HEK293 (cell line): Measurements from ENCODE around the gene ZNF775.
A peak's percentile ranks its signal among the peaks of the same experiment; 100 is the strongest.

Source experiments
- CTCF ChIA-PET: fragments of 350-600 bp; formaldehyde crosslinking; extraction: SDS; loops from one replicate; lab custom pipeline; 2021; ENCODE audit warnings: antibody characterized with exemption; lab: Yijun Ruan, JAX
- POLR2A ChIA-PET: fragments of 300-600 bp; formaldehyde crosslinking; extraction: SDS; loops from one replicate; lab custom pipeline; 2020; ENCODE audit warnings: antibody characterized with exemption, inconsistent platforms; lab: Yijun Ruan, JAX
- H3K27ac ChIP-seq: fragments of 200-500 bp; sonication (Bioruptor generic); 2 replicates; pipeline ENCODE4 v1.5.1; 2014; ENCODE audit warnings: low read depth, low read length, control low read depth, inconsistent platforms; ENCODE audit errors: extremely low read depth
- H3K36me3 ChIP-seq, 2 experiments: fragments of 200-500 bp in 1 of 2; sonication (Bioruptor generic) in 1 of 2; 1 replicate in 1 of 2; 2 replicates in 1 of 2; pipeline ENCODE4 v1.5.1; 2014 to 2017; ENCODE audit warnings: inconsistent platforms in 2 of 2, low read length in 2 of 2; ENCODE audit not compliant: control insufficient read depth in 2 of 2, insufficient read depth in 1 of 2
- H3K4me1 ChIP-seq: fragments of 200-500 bp; sonication (Bioruptor generic); 2 replicates; pipeline ENCODE4 v1.5.1; 2014; ENCODE audit warnings: mild to moderate bottlenecking, low read length, inconsistent platforms; ENCODE audit not compliant: control insufficient read depth, insufficient read depth
- H3K4me3 ChIP-seq: 2 replicates; pipeline ENCODE4 v1.5.1; 2011; ENCODE audit warnings: low read depth, mild to moderate bottlenecking, control low read depth, low read length, moderate library complexity
- H3K9me3 ChIP-seq: fragments of 200-500 bp; sonication (Bioruptor generic); 2 replicates; pipeline ENCODE4 v1.5.1; 2014; ENCODE audit warnings: low read depth, low read length, inconsistent platforms; ENCODE audit not compliant: control insufficient read depth, insufficient read depth
- GLI2 ChIP-seq: fragments of 450-650 bp; formaldehyde crosslinking; IDR thresholded peaks from 2 replicates; pipeline ENCODE4; 2017; ENCODE audit warnings: missing biosample characterization, missing genetic modification characterization, low read depth, borderline replicate concordance
- IKZF3 ChIP-seq: fragments of 450-650 bp; IDR thresholded peaks from 2 replicates; pipeline ENCODE4 v1.5.0; 2018; ENCODE audit warnings: missing biosample characterization, mild to moderate bottlenecking, missing genetic modification characterization, moderate library complexity
- KLF8 ChIP-seq: fragments of 450-650 bp; formaldehyde crosslinking; IDR thresholded peaks from 2 replicates; pipeline ENCODE4 v1.5.1; 2016; ENCODE audit warnings: missing biosample characterization, missing genetic modification characterization
- PRDM1 ChIP-seq: fragments of 450-650 bp; formaldehyde crosslinking; IDR thresholded peaks from 2 replicates; pipeline ENCODE4; 2016; ENCODE audit warnings: missing biosample characterization, missing genetic modification characterization
- PRDM2 ChIP-seq: fragments of 450-650 bp; formaldehyde crosslinking; IDR thresholded peaks from 2 replicates; pipeline ENCODE4 v1.5.1; 2016; ENCODE audit warnings: missing biosample characterization, missing genetic modification characterization, borderline replicate concordance
- SCRT2 ChIP-seq: fragments of 450-650 bp; formaldehyde crosslinking; IDR thresholded peaks from 2 replicates; pipeline ENCODE4 v1.5.1; 2016; ENCODE audit warnings: missing biosample characterization, missing genetic modification characterization
- ZNF112 ChIP-seq: fragments of 450-650 bp; formaldehyde crosslinking; IDR thresholded peaks from 2 replicates; pipeline ENCODE4 v1.5.0; 2017; ENCODE audit warnings: missing biosample characterization, missing genetic modification characterization
- ZNF223 ChIP-seq: fragments of 450-650 bp; formaldehyde crosslinking; IDR thresholded peaks from 2 replicates; pipeline ENCODE4 v1.5.1; 2016; ENCODE audit warnings: missing biosample characterization, missing genetic modification characterization
- ZNF292 ChIP-seq: fragments of 450-650 bp; formaldehyde crosslinking; IDR thresholded peaks from 2 replicates; pipeline ENCODE4 v1.5.1; 2016; ENCODE audit warnings: low read depth, missing biosample characterization, missing genetic modification characterization, borderline replicate concordance
- ZNF37A ChIP-seq: fragments of 450-650 bp; IDR thresholded peaks from 2 replicates; pipeline ENCODE4 v1.5.1; 2018; ENCODE audit warnings: missing biosample characterization, missing genetic modification characterization
- ZNF404 ChIP-seq: fragments of 450-650 bp; formaldehyde crosslinking; IDR thresholded peaks from 2 replicates; pipeline ENCODE4 v1.5.1; 2017; ENCODE audit warnings: missing biosample characterization, missing genetic modification characterization
- ZNF501 ChIP-seq: fragments of 450-650 bp; formaldehyde crosslinking; IDR thresholded peaks from 2 replicates; pipeline ENCODE4 v1.5.1; 2016; ENCODE audit warnings: missing biosample characterization, missing genetic modification characterization
- ZNF548 ChIP-seq: fragments of 450-650 bp; formaldehyde crosslinking; IDR thresholded peaks from 2 replicates; pipeline ENCODE4 v1.5.1; 2016; ENCODE audit warnings: missing biosample characterization, missing genetic modification characterization
- ZNF623 ChIP-seq: fragments of 450-650 bp; formaldehyde crosslinking; IDR thresholded peaks from 2 replicates; pipeline ENCODE4 v1.5.1; 2016; ENCODE audit warnings: missing biosample characterization, missing genetic modification characterization
- ZNF629 ChIP-seq: fragments of 450-650 bp; formaldehyde crosslinking; IDR thresholded peaks from 2 replicates; pipeline ENCODE4 v1.5.1; 2017; ENCODE audit warnings: missing biosample characterization, missing genetic modification characterization
- ZSCAN23 ChIP-seq: fragments of 450-650 bp; formaldehyde crosslinking; IDR thresholded peaks from 2 replicates; pipeline ENCODE4 v1.5.1; 2016; ENCODE audit warnings: missing biosample characterization, missing genetic modification characterization
- ZSCAN5A ChIP-seq: fragments of 450-650 bp; formaldehyde crosslinking; IDR thresholded peaks from 2 replicates; pipeline ENCODE4 v1.5.1; 2016; ENCODE audit warnings: missing biosample characterization, missing genetic modification characterization
- TF ChIP-seq, protein P1 (sequence below): fragments of 450-650 bp; formaldehyde crosslinking; IDR thresholded peaks from 2 replicates; pipeline ENCODE4 v1.5.1; 2016; ENCODE audit warnings: missing biosample characterization, missing genetic modification characterization
- TF ChIP-seq, protein P2 (sequence below): fragments of 450-650 bp; formaldehyde crosslinking; IDR thresholded peaks from 2 replicates; pipeline ENCODE4 v1.5.1; 2017; ENCODE audit warnings: missing biosample characterization, missing genetic modification characterization
- TF ChIP-seq, protein P3 (sequence below): fragments of 450-650 bp; formaldehyde crosslinking; IDR thresholded peaks from 2 replicates; pipeline ENCODE4 v1.5.1; 2016; ENCODE audit warnings: missing biosample characterization, missing genetic modification characterization

Gene ZNF775

GRCh38 chr7:150401861-150402631, 22.9 kb downstream of the ZNF775 start (continued):
- TF ChIP-seq, protein P1, sequence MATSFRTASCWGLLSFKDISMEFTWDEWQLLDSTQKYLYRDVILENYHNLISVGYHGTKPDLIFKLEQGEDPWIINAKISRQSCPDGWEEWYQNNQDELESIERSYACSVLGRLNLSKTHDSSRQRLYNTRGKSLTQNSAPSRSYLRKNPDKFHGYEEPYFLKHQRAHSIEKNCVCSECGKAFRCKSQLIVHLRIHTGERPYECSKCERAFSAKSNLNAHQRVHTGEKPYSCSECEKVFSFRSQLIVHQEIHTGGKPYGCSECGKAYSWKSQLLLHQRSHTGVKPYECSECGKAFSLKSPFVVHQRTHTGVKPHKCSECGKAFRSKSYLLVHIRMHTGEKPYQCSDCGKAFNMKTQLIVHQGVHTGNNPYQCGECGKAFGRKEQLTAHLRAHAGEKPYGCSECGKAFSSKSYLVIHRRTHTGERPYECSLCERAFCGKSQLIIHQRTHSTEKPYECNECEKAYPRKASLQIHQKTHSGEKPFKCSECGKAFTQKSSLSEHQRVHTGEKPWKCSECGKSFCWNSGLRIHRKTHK (tag by site-specific recombination) = no peak
- TF ChIP-seq ZSCAN23 (tag by site-specific recombination) (no peak), ZNF112 (no peak), PRDM2 (tag by site-specific recombination) (no peak), ZSCAN5A (no peak), ZNF548 (no peak)

GRCh38 chr7:150402671-150403321, 23.7 kb downstream of the ZNF775 start:
- no peaks in the 10 kb centered on the region for H3K4me1 ChIP-seq
- CTCF ChIA-PET = no interaction called here
- H3K27ac ChIP-seq = no peak overlapping the region
- peaks cover 0 to 7% of the 10 kb centered on the region in 2 experiments; a peak in 1 of 3 replicates for H3K36me3 ChIP-seq
- no peak overlapping the region for H3K4me3 ChIP-seq
- POLR2A ChIA-PET = no interaction called here
- no peaks in the 10 kb centered on the region for H3K9me3 ChIP-seq
- TF ChIP-seq ZNF501 (tag by site-specific recombination) = no peak
- TF ChIP-seq PRDM1 (tag by site-specific recombination) = no peak
- TF ChIP-seq ZNF623 (tag by site-specific recombination) = no peak
- TF ChIP-seq ZNF629 (tag by site-specific recombination) = no peak
- TF ChIP-seq, protein P2, sequence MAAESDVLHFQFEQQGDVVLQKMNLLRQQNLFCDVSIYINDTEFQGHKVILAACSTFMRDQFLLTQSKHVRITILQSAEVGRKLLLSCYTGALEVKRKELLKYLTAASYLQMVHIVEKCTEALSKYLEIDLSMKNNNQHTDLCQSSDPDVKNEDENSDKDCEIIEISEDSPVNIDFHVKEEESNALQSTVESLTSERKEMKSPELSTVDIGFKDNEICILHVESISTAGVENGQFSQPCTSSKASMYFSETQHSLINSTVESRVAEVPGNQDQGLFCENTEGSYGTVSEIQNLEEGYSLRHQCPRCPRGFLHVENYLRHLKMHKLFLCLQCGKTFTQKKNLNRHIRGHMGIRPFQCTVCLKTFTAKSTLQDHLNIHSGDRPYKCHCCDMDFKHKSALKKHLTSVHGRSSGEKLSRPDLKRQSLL (tag by site-specific recombination) = no peak
- no peak for TF ChIP-seq ZNF404 (tag by site-specific recombination)
- no peak for TF ChIP-seq ZNF292
- TF ChIP-seq IKZF3 = no peak
- TF ChIP-seq KLF8 (tag by site-specific recombination) = no peak
- no peak for TF ChIP-seq GLI2 (tag by site-specific recombination)
- TF ChIP-seq ZNF37A (tag by site-specific recombination) = no peak
- TF ChIP-seq SCRT2 (tag by site-specific recombination) = peak; percentile 72
- TF ChIP-seq ZNF223 = no peak
- TF ChIP-seq, protein P3, sequence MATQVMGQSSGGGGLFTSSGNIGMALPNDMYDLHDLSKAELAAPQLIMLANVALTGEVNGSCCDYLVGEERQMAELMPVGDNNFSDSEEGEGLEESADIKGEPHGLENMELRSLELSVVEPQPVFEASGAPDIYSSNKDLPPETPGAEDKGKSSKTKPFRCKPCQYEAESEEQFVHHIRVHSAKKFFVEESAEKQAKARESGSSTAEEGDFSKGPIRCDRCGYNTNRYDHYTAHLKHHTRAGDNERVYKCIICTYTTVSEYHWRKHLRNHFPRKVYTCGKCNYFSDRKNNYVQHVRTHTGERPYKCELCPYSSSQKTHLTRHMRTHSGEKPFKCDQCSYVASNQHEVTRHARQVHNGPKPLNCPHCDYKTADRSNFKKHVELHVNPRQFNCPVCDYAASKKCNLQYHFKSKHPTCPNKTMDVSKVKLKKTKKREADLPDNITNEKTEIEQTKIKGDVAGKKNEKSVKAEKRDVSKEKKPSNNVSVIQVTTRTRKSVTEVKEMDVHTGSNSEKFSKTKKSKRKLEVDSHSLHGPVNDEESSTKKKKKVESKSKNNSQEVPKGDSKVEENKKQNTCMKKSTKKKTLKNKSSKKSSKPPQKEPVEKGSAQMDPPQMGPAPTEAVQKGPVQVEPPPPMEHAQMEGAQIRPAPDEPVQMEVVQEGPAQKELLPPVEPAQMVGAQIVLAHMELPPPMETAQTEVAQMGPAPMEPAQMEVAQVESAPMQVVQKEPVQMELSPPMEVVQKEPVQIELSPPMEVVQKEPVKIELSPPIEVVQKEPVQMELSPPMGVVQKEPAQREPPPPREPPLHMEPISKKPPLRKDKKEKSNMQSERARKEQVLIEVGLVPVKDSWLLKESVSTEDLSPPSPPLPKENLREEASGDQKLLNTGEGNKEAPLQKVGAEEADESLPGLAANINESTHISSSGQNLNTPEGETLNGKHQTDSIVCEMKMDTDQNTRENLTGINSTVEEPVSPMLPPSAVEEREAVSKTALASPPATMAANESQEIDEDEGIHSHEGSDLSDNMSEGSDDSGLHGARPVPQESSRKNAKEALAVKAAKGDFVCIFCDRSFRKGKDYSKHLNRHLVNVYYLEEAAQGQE (tag by site-specific recombination) = no peak
